ENCODE measurements around the gene CBY1. TPM values are rescaled to one million over a fixed set of nuclear protein-coding genes. Genes with fewer than 3 reads are reported as not detected.
"Not testable (repeated sequence)": the region's sequence is repeated elsewhere in the genome, so short reads cannot be mapped to it uniquely, and the experiment has no call there.

CBY1 gene
- total RNA-seq, 3 donors from 2014 or later = 18.1 to 21.1 (median 20.0) TPM

DNA sequence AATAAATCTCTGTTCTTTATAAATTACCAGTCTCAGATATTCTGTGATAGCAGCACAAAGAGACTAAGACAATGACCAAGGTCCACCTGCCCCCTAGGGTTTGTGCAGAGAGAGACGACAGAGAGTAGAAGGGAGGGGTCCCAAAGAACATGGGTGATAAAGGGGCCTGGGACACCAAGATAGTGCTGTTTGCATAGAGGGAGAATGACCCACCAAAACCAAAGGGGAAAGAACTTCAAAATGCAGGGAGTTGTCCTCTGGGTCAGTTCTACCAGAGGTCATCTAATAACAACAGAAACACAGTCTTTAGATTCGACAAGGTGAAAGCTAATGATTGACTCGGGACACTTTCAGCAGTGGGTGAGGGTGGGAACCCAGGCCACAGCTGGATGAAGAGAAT is 23.9 kb upstream of the CBY1 start:
- H3K9me3 ChIP-seq = no peaks in the 10 kb centered on the region
- H3K4me1 ChIP-seq = no peaks in the 10 kb centered on the region
- no peak overlapping the region for H3K4me3 ChIP-seq
- H3K36me3 ChIP-seq = no peaks in the 10 kb centered on the region
- no peak for DNase-seq (ENCODE audit: low spot score in 2 of 2)
- intact Hi-C loops (cut with DNase I; ENCODE audit: low total_unique reads) = no loop called here
- no peak overlapping the region for H3K27ac ChIP-seq
- no peaks in the 10 kb centered on the region for H3K27me3 ChIP-seq
- TF ChIP-seq, protein P1, sequence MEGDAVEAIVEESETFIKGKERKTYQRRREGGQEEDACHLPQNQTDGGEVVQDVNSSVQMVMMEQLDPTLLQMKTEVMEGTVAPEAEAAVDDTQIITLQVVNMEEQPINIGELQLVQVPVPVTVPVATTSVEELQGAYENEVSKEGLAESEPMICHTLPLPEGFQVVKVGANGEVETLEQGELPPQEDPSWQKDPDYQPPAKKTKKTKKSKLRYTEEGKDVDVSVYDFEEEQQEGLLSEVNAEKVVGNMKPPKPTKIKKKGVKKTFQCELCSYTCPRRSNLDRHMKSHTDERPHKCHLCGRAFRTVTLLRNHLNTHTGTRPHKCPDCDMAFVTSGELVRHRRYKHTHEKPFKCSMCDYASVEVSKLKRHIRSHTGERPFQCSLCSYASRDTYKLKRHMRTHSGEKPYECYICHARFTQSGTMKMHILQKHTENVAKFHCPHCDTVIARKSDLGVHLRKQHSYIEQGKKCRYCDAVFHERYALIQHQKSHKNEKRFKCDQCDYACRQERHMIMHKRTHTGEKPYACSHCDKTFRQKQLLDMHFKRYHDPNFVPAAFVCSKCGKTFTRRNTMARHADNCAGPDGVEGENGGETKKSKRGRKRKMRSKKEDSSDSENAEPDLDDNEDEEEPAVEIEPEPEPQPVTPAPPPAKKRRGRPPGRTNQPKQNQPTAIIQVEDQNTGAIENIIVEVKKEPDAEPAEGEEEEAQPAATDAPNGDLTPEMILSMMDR (IDR thresholded peaks at IDR 0.05) = no peak
- TF ChIP-seq POLR2A (IDR thresholded peaks at IDR 0.05) = no peak

DNA sequence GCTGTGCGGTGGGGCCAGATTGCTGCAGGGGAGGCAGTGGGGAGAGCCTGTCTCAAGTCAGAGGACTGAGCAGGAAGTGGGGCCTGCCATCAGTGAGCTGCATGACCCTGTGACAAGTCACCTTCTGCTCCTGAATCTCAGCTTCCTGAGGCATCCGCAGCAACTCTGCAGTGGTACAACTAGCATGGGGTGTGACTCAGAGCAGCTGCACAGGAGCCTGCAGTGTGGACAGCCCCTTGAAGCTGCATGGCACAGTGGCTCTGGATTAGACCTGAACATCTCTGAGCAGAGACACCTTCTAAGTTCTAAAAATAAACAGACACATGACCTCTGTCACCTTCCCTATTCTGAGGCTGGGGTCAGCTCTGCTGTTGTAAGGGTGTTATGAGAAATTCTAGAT is 18.2 kb upstream of the CBY1 start:
- no peak overlapping the region for H3K4me3 ChIP-seq
- TF ChIP-seq, protein P1 (IDR thresholded peaks at IDR 0.05) = no peak
- no peak for TF ChIP-seq POLR2AphosphoS5 (IDR thresholded peaks at IDR 0.05)
- no peaks in the 10 kb centered on the region for H3K9me3 ChIP-seq
- intact Hi-C loops (cut with DNase I; ENCODE audit: low total_unique reads) = no loop called here
- no peak overlapping the region for H3K27ac ChIP-seq
- H3K4me1 ChIP-seq = no peaks in the 10 kb centered on the region
- H3K27me3 ChIP-seq = no peaks in the 10 kb centered on the region
- no peak for DNase-seq (ENCODE audit: low spot score in 2 of 2)
- H3K36me3 ChIP-seq = no peaks in the 10 kb centered on the region

DNA sequence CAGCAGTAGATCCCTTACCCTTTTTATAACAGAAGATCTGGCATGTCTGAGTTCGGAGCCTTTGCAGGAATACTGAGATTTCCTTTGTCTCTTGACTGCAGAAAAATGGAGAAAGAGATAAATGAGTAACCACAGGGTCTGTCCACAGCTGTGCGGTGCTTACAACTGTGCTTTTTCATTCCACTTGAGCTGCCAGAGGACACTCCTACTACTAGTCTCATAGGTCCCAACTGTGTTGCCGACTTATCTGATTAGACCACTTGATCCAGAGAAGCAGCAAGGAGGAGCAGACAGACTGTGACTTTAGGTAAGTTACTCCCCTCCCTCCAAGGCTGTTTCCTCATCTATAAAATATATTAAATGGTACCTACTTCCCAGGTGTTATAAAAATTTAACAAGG is 17.7 kb upstream of the CBY1 start:
- no peak for TF ChIP-seq POLR2A (IDR thresholded peaks at IDR 0.05)
- TF ChIP-seq, protein P1 (IDR thresholded peaks at IDR 0.05) = no peak
- no peak for TF ChIP-seq POLR2AphosphoS5 (IDR thresholded peaks at IDR 0.05)
- intact Hi-C loops (cut with DNase I; ENCODE audit: low total_unique reads) = no loop called here
- no peak overlapping the region for H3K4me3 ChIP-seq
- DNase-seq (ENCODE audit: low spot score in 2 of 2) = no peak
- H3K9me3 ChIP-seq = no peaks in the 10 kb centered on the region
- H3K27ac ChIP-seq = no peak overlapping the region
- no peaks in the 10 kb centered on the region for H3K36me3 ChIP-seq
- no peaks in the 10 kb centered on the region for H3K4me1 ChIP-seq
- H3K27me3 ChIP-seq = no peaks in the 10 kb centered on the region

DNA sequence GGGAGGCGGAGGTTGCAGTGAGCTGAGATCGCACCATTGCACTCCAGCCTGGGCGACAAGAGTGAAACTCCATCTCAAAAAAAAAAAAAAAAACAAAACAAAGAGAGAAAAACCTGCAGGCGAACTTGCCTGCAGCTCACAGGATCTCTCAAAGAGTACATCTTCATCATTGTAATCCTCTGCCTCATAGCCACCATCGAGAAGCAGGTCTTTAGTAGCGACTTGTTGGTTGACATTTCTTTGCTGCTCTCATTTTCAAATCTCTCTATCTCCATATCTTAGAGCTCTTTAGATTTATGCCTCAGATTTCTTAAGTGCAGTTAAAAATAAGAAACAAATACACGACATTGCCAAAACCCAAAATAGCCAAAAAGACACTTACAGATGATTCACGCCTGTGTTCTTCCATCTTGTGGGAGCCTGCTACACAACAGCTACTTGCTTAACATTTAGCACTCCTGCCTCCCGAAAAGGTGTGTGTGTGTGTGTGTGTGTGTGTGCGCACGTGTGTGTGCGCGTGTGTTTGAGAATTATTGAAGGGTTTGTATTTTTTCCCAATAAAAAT is 14.9 kb upstream of the CBY1 start:
- no peaks in the 10 kb centered on the region for H3K9me3 ChIP-seq
- H3K4me3 ChIP-seq = no peak overlapping the region
- no peak for DNase-seq (ENCODE audit: low spot score in 2 of 2)
- intact Hi-C loops (cut with DNase I; ENCODE audit: low total_unique reads) = no loop called here
- TF ChIP-seq POLR2AphosphoS5 (IDR thresholded peaks at IDR 0.05) = no peak
- no peak for TF ChIP-seq POLR2A (IDR thresholded peaks at IDR 0.05)
- TF ChIP-seq, protein P1 (IDR thresholded peaks at IDR 0.05) = no peak
- no peak overlapping the region for H3K27ac ChIP-seq
- H3K36me3 ChIP-seq = no peaks in the 10 kb centered on the region
- H3K27me3 ChIP-seq = no peaks in the 10 kb centered on the region
- H3K4me1 ChIP-seq = no peaks in the 10 kb centered on the region

DNA sequence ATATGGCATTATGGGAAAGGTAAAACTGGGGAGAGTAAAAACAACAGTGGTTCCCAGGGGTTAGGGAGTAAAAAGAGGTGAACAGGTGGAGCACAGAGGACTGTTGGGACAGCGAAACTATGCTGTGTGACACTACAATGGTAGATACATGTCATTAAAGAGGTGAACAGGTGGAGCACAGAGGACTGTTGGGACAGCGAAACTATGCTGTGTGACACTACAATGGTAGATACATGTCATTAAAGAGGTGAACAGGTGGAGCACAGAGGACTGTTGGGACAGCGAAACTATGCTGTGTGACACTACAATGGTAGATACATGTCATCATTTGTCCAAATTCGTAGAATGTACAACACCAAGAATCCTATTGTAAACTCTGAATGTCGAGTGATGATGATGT is 12.2 kb upstream of the CBY1 start:
- H3K27ac ChIP-seq; H3K36me3 ChIP-seq; intact Hi-C loops (cut with DNase I; ENCODE audit: low total_unique reads); H3K4me1 ChIP-seq; H3K9me3 ChIP-seq; H3K27me3 ChIP-seq; H3K4me3 ChIP-seq; DNase-seq (ENCODE audit: low spot score in 2 of 2): not testable (repeated sequence)

GRCh38 chr22:38645430-38645829 is 11.0 kb upstream of the CBY1 start:
- no peaks in the 10 kb centered on the region for H3K4me1 ChIP-seq
- intact Hi-C loops (cut with DNase I; ENCODE audit: low total_unique reads) = no loop called here
- no peaks in the 10 kb centered on the region for H3K27me3 ChIP-seq
- H3K4me3 ChIP-seq = no peak overlapping the region
- TF ChIP-seq POLR2A (IDR thresholded peaks at IDR 0.05) (no peak), POLR2AphosphoS5 (IDR thresholded peaks at IDR 0.05) (no peak)
- H3K36me3 ChIP-seq = no peaks in the 10 kb centered on the region
- no peak for DNase-seq (ENCODE audit: low spot score in 2 of 2)
- no peak overlapping the region for H3K27ac ChIP-seq
- H3K9me3 ChIP-seq = no peaks in the 10 kb centered on the region

Measured in breast epithelium (tissue), 4 donors.